Aorta (tissue), 5 donors: ENCODE data around the gene KIAA1671. TPM values are rescaled to one million over a fixed set of nuclear protein-coding genes. Genes with fewer than 3 reads are reported as not detected.
"Not testable (repeated sequence)": the region's sequence is repeated elsewhere in the genome, so short reads cannot be mapped to it uniquely, and the experiment has no call there.

Experiments
- ATAC-seq: fragments of 200-7000 bp; cut with Tn5 transposase; one replicate; pipeline ENCODE4 v1.9.1; 2022; ENCODE audit warnings: moderate library complexity; ENCODE audit not compliant: low FRiP score
- DNase-seq, 2 donors: peaks; one replicate each; pipeline ENCODE4 v3.0.0-alpha.2; 2020
- H3K27ac ChIP-seq, 2 donors: one replicate each; pipeline ENCODE4 v1.5.1; 2013; ENCODE audit warnings: low read length in 2 of 2, mild to moderate bottlenecking in 2 of 2, moderate library complexity in 2 of 2, control low read depth in 1 of 2, inconsistent platforms in 1 of 2, low read depth in 1 of 2
- H3K27me3 ChIP-seq, 2 donors: one replicate each; pipeline ENCODE4 v1.6.1; 2013; ENCODE audit warnings: control low read depth in 1 of 2, low read length in 1 of 2, mild to moderate bottlenecking in 1 of 2, moderate library complexity in 1 of 2; ENCODE audit not compliant: insufficient read depth in 2 of 2, control insufficient read depth in 1 of 2
- H3K36me3 ChIP-seq, 2 donors: one replicate each; pipeline ENCODE4 v1.6.1; 2013; ENCODE audit warnings: control low read depth in 1 of 2, low read length in 1 of 2, mild to moderate bottlenecking in 1 of 2; ENCODE audit not compliant: insufficient read depth in 2 of 2, control insufficient read depth in 1 of 2
- H3K4me1 ChIP-seq, 2 donors: one replicate each; pipeline ENCODE4 v1.6.1; 2013; ENCODE audit warnings: low read length in 2 of 2, control low read depth in 1 of 2, mild to moderate bottlenecking in 1 of 2, moderate library complexity in 1 of 2; ENCODE audit not compliant: insufficient read depth in 2 of 2, control insufficient read depth in 1 of 2
- H3K4me3 ChIP-seq, 2 donors: one replicate each; pipeline ENCODE4 v1.5.1; 2013; ENCODE audit warnings: low read length in 2 of 2, control low read depth in 1 of 2, mild to moderate bottlenecking in 1 of 2
- H3K9me3 ChIP-seq: one replicate; pipeline ENCODE4 v1.6.1; 2013; ENCODE audit warnings: mild to moderate bottlenecking, low read length; ENCODE audit not compliant: control insufficient read depth
- WGBS, 2 donors: extraction: QIAGEN DNeasy Blood & Tissue Kit; methylation state at CpG; one replicate each; pipeline ENCODE4 v1.1.7; 2013; 5-methylcytosine and 5-hydroxymethylcytosine counted together
- intact Hi-C, 2 donors: fragments of 100-400 bp; cut with DNase I; formaldehyde crosslinking; loops; one replicate each; pipeline versions ENCODE4 v1.14.2 to v1.15.0; 2022
- polyA plus RNA-seq, 2 donors: library from polyadenylated mRNA; stranded (reverse); fragments of 200-250 nt; gene quantifications; one replicate each; pipeline ENCODE4 v1.2.3, GENCODE V29; 2013
- total RNA-seq, 2 donors: library from RNA; stranded (reverse); fragmentation: NEBNext Ultra II Directional; extraction: Animal tissue kit (Norgen Biotek cat#: 25700); gene quantifications; one replicate each; pipeline ENCODE4 v1.2.1, GENCODE V29; 2021
- donor health status: healthy with polysubstance abuse.
- donor health status: Bipolar disorder and iron deficiency.
- donor health status: DM: no; HTN: no; CAD: no.
- donor health status: DM: no; HTN: no; CAD: no.
- donor health status: DM: yes; HTN: yes; CAD: no.

Gene KIAA1671
- total and polyA plus RNA-seq, 4 donors = 11.5 to 93.3 (median 36.2) TPM

DNA sequence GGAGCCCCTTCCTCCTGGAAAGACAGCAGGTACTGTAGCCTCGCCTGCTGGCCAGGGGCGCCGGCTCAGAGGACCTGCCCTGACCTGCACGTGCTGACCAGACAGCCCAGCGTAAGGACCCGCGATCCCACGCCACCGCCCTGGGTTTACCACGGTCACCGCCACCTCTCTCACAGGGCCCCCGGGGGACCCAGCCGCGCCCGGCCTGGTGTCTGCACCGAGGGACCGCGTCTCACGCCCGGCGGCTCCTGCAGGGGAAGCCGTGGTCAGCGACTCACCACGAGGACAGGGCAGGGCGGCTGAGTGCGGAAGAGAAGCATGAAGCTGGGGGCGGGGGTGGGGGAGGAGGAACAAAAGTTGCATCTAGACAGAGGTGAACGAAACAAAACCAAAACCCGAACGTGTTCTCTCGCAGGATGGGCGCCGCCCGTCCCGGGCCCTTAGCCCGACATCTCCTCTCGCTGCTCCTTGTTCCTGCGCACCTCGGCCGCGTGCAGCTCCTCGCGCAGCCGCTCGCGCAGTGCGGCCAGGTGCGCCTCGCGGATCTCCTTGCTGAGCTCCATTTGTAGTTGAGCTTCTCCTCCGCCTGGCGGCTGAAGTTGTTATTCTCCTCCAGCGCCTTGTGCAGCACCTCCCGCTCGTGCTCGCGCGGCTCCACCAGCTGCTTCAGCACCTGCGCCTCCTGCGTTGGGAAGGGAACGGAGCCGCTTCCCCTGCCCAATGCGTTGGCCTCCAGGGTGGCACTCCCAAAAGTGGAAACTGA, 226.5 kb downstream of the KIAA1671 start:
- H3K4me3 ChIP-seq, intact Hi-C loops, H3K4me1 ChIP-seq, H3K27me3 ChIP-seq, DNase-seq, H3K9me3 ChIP-seq, H3K27ac ChIP-seq: not testable (repeated sequence)
- ATAC-seq = peak; percentile 11
- peaks cover 2 to 17% of the 10 kb centered on the region in 2 donors for H3K36me3 ChIP-seq
- WGBS, 2 donors = 77 to 78% methylated on average over 45 to 52 of the region's 63 CpGs

DNA sequence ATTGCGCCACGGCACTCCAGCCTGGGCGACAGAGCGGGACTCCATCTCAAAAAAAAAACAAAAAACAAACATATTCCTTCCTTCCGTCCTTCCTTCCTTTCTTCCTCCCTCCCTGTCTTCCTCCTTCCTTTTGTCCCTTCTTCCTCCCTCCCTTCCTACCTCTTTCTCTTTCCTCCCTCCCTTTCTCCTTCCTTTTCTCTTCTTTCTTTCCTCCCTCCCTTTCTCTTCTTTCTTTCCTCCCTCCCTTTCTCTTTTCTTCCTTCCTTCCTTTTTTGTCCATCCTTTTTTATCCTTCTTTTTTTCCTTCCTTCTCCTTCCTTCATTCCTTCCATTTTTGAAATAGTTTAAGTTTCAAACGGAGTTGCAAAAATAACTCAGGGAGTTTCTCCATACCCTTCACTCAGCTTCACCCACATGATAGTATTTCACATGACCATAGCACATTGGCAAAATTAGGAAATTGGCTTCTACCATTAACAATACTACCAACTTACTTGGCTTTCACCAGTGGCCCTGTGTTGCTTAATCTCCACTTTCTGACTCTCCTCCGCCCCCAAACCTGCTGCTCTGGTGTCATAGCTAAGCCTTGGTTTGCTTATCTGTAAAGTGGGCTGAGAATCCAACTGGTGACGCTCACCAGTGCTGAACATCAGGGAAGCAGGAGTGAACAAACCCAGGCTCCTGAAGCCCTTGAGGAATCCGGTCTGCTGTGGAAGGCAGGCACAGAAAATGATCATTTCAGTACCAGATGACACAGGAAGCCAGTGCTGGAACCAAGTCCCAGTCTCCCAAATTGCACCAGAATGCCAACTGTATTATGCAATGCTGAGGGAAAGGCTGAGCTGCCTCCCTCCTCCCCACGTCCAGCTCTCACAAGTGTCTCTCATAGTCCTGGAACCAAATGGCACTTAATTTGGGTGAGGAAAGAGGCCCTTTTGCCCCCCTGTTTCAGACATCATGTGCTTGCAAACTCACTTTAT, 229.9 kb downstream of the KIAA1671 start:
- ATAC-seq = peak; percentile 55
- Histone ChIP-seq H3K27ac (peak overlapping the region in 1 of 2 donors; percentile 50), H3K4me1 (no peaks in the 10 kb centered on the region), H3K9me3 (no peaks in the 10 kb centered on the region), H3K27me3 (no peaks in the 10 kb centered on the region), H3K4me3 (no peak overlapping the region), H3K36me3 (peaks cover 13 to 21% of the 10 kb centered on the region in 2 donors)
- intact Hi-C loops = no loop called here
- no peak for DNase-seq
- 64 to 66% methylated on average over 10 of the region's 10 CpGs for WGBS, 2 donors

DNA sequence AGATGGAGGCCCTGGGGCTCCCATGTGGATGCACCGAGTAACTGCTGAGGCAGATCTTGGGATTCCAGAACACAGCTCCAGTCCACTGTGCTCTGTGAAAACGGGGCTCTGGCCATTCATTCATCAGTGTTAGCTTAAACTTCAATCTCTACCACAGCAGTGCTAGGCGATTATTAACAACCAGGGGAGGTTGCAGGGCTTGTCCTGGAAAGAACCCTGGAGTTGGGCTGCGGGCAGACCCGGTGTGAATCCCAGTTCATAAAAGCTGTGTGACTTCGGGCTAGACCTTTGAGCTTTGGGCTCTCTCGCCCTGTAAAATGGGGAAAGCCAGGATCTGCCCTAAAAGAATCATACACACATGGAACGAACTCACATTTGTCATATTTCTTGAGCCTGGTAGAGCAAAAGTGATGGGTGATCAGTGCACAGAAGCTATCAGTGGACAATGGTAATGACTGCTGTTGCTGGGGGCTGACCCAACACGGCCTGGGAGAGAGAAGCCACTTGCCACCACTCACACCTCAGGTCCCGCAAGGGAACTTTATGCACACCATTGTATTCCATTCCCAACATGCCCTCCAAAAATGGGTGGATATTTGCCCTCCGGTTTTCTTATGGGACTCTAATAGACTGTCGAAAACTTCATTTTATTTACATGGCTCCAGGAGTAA, 231.6 kb downstream of the KIAA1671 start:
- H3K4me1 ChIP-seq = no peaks in the 10 kb centered on the region
- no peaks in the 10 kb centered on the region for H3K9me3 ChIP-seq
- WGBS, 2 donors = 85 to 87% methylated on average over 12 of the region's 12 CpGs
- no peak overlapping the region for H3K4me3 ChIP-seq
- DNase-seq = no peak
- no peak overlapping the region for H3K27ac ChIP-seq
- H3K36me3 ChIP-seq = peaks cover 17 to 21% of the 10 kb centered on the region in 2 donors
- intact Hi-C loops = no loop called here
- no peaks in the 10 kb centered on the region for H3K27me3 ChIP-seq
- ATAC-seq = no peak

DNA sequence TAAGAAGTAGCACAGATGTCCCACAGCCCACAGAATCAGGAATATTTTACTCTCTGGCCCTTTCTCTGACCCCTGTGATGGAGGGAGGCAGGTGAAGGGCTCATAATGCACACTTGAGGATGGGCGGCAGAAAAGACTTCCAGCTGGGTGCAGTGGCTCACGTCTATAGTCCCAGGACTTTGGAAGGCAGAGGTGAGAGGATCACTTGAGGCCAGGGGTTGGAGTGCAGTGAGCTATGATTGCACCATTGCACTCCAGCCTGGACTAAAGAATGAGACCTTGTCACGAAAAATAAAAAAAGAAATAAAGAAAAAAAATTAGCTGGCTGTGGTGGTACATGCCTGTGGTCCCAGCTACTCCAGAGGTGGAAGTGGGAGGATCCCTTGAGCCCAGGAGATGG, 233.6 kb downstream of the KIAA1671 start:
- Histone ChIP-seq H3K27ac (no peak overlapping the region), H3K27me3 (no peaks in the 10 kb centered on the region), H3K4me3 (no peak overlapping the region), H3K36me3 (peaks cover 14 to 21% of the 10 kb centered on the region in 2 donors), H3K9me3 (no peaks in the 10 kb centered on the region), H3K4me1 (no peaks in the 10 kb centered on the region)
- WGBS, 2 donors = 71 to 79% methylated on average over 3 of the region's 3 CpGs
- DNase-seq (no peak), ATAC-seq (no peak)
- intact Hi-C loops = no loop called here

DNA sequence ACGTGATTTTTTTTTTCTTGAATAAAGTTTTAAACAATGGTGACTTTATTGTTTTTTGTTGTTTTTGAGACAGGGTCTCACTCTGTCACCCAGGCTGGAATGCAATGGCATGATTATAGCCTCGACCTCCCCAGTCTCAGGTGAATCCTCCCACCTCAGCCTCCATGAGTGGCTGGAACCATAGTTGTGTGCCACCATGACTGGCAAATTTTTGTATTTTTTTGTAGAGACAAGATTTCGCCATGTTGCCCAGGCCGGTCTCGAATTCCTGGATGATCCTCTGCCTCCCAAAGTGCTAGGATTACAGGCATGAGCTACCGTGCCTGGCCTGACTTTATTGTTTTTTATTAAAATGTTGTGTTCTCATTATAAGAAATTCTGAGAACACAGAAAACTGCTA, 235.0 kb downstream of the KIAA1671 start:
- Histone ChIP-seq H3K4me1 (no peaks in the 10 kb centered on the region), H3K27me3 (no peaks in the 10 kb centered on the region), H3K4me3 (no peak overlapping the region), H3K9me3 (no peaks in the 10 kb centered on the region), H3K27ac (no peak overlapping the region), H3K36me3 (peaks cover 20 to 21% of the 10 kb centered on the region in 2 donors)
- DNase-seq = no peak
- WGBS, 2 donors = 82 to 90% methylated on average over 6 of the region's 6 CpGs
- intact Hi-C loops = no loop called here
- ATAC-seq = no peak

DNA sequence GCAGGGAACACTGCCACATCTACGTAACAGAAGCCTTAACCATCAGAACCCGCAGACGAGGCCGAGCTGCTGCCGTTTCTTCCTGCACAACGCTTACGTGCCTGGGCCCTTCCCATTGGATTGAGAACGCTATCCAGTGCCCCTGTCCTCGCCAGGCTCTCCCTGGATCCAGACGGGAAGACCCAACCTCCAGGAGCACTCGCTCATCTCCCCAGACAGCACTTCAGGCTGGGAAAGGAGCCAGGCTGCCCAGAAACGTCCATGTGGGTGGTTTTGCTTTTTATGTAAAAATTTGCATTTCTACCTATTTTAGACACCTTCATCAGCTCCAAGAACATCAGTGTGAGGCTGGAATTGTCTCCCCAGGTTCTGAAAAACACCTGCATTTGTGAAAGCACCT, 239.9 kb downstream of the KIAA1671 start:
- Histone ChIP-seq H3K27me3 (no peaks in the 10 kb centered on the region), H3K9me3 (no peaks in the 10 kb centered on the region), H3K4me3 (no peak overlapping the region), H3K27ac (no peak overlapping the region), H3K4me1 (no peaks in the 10 kb centered on the region), H3K36me3 (peaks cover 5 to 17% of the 10 kb centered on the region in 2 donors)
- no peak for ATAC-seq
- intact Hi-C loops = no loop called here
- DNase-seq = no peak
- WGBS, 2 donors = 77% methylated on average over 12 of the region's 12 CpGs

DNA sequence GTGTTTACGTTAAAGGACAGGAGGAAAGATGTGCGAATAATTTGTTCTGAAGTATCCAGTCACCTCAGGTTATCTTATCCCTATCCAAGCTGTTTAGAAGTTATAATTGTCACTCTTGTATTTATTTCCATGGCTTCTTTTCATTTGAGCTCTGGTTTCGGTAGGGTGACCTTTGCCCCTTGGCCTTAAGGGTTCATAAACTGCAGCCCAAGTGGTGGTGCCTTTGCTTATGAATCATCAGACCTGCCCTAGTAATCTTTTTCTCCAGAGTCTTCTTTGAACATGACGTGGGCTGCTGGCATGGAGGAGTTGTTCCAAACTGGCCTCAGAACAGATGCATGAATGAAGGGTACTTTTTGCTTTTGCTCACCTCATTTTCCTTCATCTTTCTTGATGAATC, 240.6 kb downstream of the KIAA1671 start:
- DNase-seq = no peak
- no peak for ATAC-seq
- intact Hi-C loops = no loop called here
- Histone ChIP-seq H3K4me3 (no peak overlapping the region), H3K36me3 (peaks cover 5 to 17% of the 10 kb centered on the region in 2 donors), H3K27ac (no peak overlapping the region), H3K9me3 (no peaks in the 10 kb centered on the region), H3K4me1 (no peaks in the 10 kb centered on the region), H3K27me3 (no peaks in the 10 kb centered on the region)
- 64% methylated on average over 4 of the region's 4 CpGs for WGBS, 2 donors

DNA sequence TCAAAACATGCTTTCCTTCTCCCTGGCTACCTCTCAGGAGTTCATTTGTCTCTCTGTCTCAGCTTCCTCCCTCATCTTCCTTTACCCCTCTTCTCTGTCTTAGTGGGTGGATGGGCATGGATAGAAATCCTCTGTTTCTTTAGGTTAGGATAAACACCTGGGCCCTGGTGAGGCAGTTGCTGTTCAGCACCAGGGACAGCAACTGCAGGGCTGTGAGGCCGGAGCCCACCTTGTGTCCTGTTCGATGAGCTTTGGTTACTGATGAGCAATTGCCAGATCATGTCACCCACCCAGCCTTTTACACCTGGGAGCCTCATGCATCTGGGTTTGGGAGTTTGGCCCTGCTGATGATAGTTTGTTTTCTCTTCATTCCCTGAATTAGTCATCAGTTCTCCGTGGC, 241.0 kb downstream of the KIAA1671 start:
- Histone ChIP-seq H3K27me3 (no peaks in the 10 kb centered on the region), H3K36me3 (peaks cover 5 to 18% of the 10 kb centered on the region in 2 donors), H3K9me3 (no peaks in the 10 kb centered on the region), H3K4me3 (no peak overlapping the region), H3K27ac (no peak overlapping the region), H3K4me1 (no peaks in the 10 kb centered on the region)
- intact Hi-C loops = no loop called here
- WGBS, 2 donors = 43 to 46% methylated on average over 3 of the region's 3 CpGs
- ATAC-seq (no peak), DNase-seq (no peak)
